IPS DF 6.9 (cell line): ENCODE measurements around the gene RAET1E.
"Not testable (repeated sequence)": the region's sequence is repeated elsewhere in the genome, so short reads cannot be mapped to it uniquely, and the experiment has no call there.

Experiments used
- DNase-seq: peaks from one replicate; pipeline ENCODE4 v3.0.0-alpha.2; 2013; ENCODE audit warnings: low read depth, low spot score
- H3K27ac ChIP-seq: one replicate; pipeline ENCODE4 v1.5.1; 2013; ENCODE audit warnings: low read length, control low read depth
- H3K27me3 ChIP-seq: 2 replicates; pipeline ENCODE4 v1.6.1; 2013; ENCODE audit warnings: mild to moderate bottlenecking, low read length; ENCODE audit not compliant: control insufficient read depth, insufficient read depth
- H3K36me3 ChIP-seq: 2 replicates; pipeline ENCODE4 v1.6.1; 2013; ENCODE audit warnings: low read length; ENCODE audit not compliant: control insufficient read depth, insufficient read depth
- H3K4me1 ChIP-seq: 2 replicates; pipeline ENCODE4 v1.6.1; 2013; ENCODE audit warnings: low read length; ENCODE audit not compliant: control insufficient read depth, insufficient read depth
- H3K4me3 ChIP-seq: 2 replicates; pipeline ENCODE4 v1.5.1; 2013; ENCODE audit warnings: mild to moderate bottlenecking, low read length
- H3K9me3 ChIP-seq: 2 replicates; pipeline ENCODE4 v1.6.1; 2013; ENCODE audit warnings: low read length, inconsistent platforms; ENCODE audit not compliant: control insufficient read depth, insufficient read depth
- WGBS: extraction: QIAGEN DNeasy Blood & Tissue Kit; methylation state at CpG from one replicate; pipeline ENCODE4 v1.1.7; 2013; ENCODE audit warnings: mixed read lengths, missing lambda C conversion rate; ENCODE audit not compliant: insufficient read length, insufficient coverage; 5-methylcytosine and 5-hydroxymethylcytosine counted together

RAET1E gene

DNA sequence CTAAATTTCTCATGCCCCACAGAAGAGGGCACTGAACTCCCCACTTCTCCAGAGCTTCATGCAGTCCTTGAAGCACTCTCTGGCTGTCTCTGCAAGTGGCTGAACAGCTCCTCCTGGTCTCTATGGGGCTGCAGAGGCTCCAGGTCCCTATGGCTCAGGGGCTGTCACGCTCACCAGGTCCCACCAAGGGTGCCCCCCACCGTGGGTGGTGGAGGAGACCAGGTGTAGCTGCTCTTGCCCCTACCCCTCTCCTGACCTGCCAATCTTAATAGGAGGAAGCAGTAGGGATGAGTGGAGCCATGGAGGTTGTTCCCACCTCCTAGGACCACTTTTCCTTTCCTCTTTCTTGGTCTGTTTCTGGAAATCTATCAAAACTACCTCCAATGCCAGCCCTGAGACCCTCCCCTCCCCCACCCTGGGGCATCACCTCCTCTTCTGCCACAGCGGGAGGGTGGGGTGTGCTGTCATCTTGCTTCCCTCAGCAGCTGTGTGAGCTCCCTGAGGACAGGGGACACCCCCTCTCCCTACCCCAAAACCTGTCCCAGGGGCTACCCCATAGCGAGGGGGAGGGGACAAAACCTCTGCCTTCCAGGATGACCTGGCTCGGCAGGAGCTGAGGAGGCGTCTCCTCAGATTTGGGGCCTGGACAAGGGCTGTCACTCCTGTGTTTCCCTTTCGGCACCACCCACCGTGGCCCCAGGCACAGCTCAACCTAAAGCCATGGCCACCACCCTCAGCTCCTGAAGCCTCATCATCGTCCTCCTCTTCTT, 12.0 kb upstream of the RAET1E start:
- H3K4me3 ChIP-seq = no peak overlapping the region
- WGBS = no CpG with 5 or more reads among the region's 9 CpGs
- H3K9me3 ChIP-seq = peaks cover 2% of the 10 kb centered on the region
- H3K36me3 ChIP-seq = no peaks in the 10 kb centered on the region
- no peak overlapping the region for H3K27ac ChIP-seq
- DNase-seq = no peak
- H3K4me1 ChIP-seq = no peaks in the 10 kb centered on the region
- H3K27me3 ChIP-seq = no peaks in the 10 kb centered on the region

GRCh38 chr6:149908480-149908879, 10.6 kb upstream of the RAET1E start:
- H3K4me3 ChIP-seq, H3K36me3 ChIP-seq, H3K4me1 ChIP-seq, H3K27ac ChIP-seq, DNase-seq, H3K9me3 ChIP-seq, H3K27me3 ChIP-seq: not testable (repeated sequence)
- WGBS = no CpG with 5 or more reads among the region's 4 CpGs

DNA sequence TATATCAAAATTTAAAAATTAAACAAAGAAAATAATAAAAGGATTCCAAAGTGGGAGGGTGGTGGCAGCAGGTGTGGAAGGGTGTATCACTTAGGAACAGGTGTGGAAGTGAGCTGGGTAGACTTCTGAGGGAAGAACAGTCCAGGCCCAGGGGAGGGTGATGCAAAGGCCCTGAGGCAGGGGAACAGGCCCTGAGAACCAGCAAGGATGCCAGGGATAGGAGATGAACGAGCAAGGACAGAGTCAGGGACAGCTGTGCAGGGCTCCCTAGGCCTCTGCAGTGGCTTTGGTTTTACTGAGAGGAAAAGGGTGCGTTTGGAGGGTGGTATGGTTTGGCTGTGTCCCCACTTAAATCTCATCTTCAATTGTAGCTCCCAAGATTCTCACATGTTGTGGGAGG, 9.4 kb upstream of the RAET1E start:
- Histone ChIP-seq H3K4me3 (no peak overlapping the region), H3K4me1 (0 out of 2 replicates have a peak, but pooled peaks cover 2% of the 10 kb centered on the region), H3K27ac (no peak overlapping the region), H3K27me3 (no peaks in the 10 kb centered on the region), H3K9me3 (peaks cover 2% of the 10 kb centered on the region), H3K36me3 (no peaks in the 10 kb centered on the region)
- WGBS = no CpG with 5 or more reads among the region's 2 CpGs
- no peak for DNase-seq

DNA sequence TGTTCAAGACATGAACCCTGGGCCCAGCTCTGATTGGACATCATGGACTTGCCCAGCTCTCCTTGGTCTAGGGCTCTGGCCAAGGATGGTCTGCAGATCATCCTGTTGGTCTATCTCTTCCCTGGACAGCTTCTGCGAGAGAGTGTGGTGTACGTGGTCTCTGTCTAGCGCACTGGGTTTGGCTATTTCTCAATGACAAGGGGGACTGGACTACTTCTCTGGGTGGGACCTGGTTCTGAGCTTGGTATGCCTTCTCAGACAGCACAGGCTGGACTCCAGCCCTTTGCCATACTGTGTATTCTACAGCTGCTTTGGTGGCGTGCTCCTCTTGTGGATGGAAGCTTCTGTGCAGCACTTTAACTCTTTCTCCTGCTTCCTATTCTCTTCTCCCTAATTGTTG, 8.5 kb upstream of the RAET1E start:
- Histone ChIP-seq H3K27me3 (no peaks in the 10 kb centered on the region), H3K4me3 (no peak overlapping the region)
- DNase-seq = no peak

DNA sequence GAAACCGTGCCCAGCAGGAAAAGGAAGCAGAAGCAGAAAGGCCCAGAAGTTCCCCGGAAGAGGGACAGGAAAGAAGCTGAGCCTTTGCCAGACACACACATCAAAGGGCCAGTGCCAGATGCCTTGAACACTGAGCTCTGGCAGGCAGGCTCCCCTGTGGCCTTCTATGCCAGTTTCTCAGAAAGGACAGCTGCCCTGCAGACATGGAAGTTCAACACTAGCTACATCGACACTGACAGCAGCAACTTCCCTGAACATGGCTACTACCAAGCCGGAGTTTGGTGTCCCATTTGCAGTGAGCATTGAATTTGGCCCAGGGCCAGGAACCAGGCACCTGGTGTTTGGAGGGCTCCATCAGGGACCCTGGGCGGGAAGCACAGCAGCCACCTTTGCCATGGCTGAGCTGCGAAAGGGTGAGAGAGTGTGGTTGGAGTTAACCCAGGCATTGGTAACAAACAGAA, 8.0 kb upstream of the RAET1E start:
- Histone ChIP-seq H3K27ac (no peak overlapping the region), H3K4me1 (0 out of 2 replicates have a peak, but pooled peaks cover 2% of the 10 kb centered on the region), H3K27me3 (no peaks in the 10 kb centered on the region), H3K36me3 (no peaks in the 10 kb centered on the region), H3K4me3 (no peak overlapping the region), H3K9me3 (peaks cover 2% of the 10 kb centered on the region)
- no peak for DNase-seq
- WGBS = no CpG with 5 or more reads among the region's 6 CpGs

More for the DNA sequence above, 8.5 kb upstream of the RAET1E start:
- Histone ChIP-seq H3K4me1 (0 out of 2 replicates have a peak, but pooled peaks cover 2% of the 10 kb centered on the region), H3K36me3 (no peaks in the 10 kb centered on the region), H3K27ac (no peak overlapping the region), H3K9me3 (peaks cover 2% of the 10 kb centered on the region)
- no CpG with 5 or more reads among the region's 4 CpGs for WGBS

GRCh38 chr6:149905371-149905910, 7.5 kb upstream of the RAET1E start:
- H3K36me3 ChIP-seq = no peaks in the 10 kb centered on the region
- DNase-seq = no peak
- peaks cover 2% of the 10 kb centered on the region for H3K9me3 ChIP-seq
- no CpG with 5 or more reads among the region's 18 CpGs for WGBS
- H3K4me3 ChIP-seq = no peak overlapping the region; the same call in 1 of the 2 replicates
- H3K4me1 ChIP-seq = 0 out of 2 replicates have a peak, but pooled peaks cover 2% of the 10 kb centered on the region
- H3K27ac ChIP-seq = no peak overlapping the region
- H3K27me3 ChIP-seq = no peaks in the 10 kb centered on the region

GRCh38 chr6:149904661-149905370, 6.9 kb upstream of the RAET1E start:
- Histone ChIP-seq H3K27me3 (no peaks in the 10 kb centered on the region), H3K4me1 (0 out of 2 replicates have a peak, but pooled peaks cover 2% of the 10 kb centered on the region), H3K27ac (no peak overlapping the region)

DNA sequence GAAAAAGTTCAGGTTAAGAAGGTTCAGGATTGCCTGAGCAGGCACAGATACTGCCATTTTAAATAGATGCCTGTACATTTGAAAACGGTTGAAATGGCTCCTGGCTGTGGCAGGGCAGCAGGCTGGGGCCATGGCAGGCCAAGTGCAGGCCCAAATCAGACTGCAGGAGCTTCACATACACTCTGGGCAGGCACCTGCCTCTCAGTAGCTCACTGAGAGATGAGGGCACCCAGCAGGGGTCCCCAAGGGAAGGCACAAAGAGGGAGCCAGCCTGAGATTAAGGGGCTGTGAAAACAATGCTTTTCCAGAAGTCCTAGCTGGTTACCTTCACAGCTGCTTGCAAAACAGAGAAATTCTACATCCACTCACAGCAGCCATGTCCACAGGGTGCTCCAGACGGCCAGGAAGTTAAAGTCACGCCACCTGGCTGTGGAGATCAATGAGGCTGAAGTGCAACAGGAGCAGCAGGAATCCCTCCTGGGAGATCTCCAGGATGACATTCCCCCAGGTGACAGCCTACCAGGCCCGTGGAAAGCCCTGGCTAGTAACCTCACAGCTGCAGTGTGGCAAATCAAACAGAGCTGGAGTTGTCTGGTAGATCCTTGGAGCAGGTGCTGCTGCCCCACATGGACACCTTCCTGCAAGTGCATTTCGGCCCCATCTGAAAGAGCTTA, 6.2 kb upstream of the RAET1E start:
- DNase-seq = no peak
- H3K27ac ChIP-seq = no peak overlapping the region
- H3K4me1 ChIP-seq = 0 out of 2 replicates have a peak, but pooled peaks cover 2% of the 10 kb centered on the region
- peaks cover 2% of the 10 kb centered on the region for H3K9me3 ChIP-seq
- H3K36me3 ChIP-seq = no peaks in the 10 kb centered on the region
- no CpG with 5 or more reads among the region's 5 CpGs for WGBS
- H3K27me3 ChIP-seq = no peaks in the 10 kb centered on the region
- no peak overlapping the region for H3K4me3 ChIP-seq

More at GRCh38 chr6:149904661-149905370, 6.9 kb upstream of the RAET1E start:
- Histone ChIP-seq H3K9me3 (peaks cover 2% of the 10 kb centered on the region), H3K4me3 (no peak overlapping the region), H3K36me3 (no peaks in the 10 kb centered on the region)
- DNase-seq = no peak
- no CpG with 5 or more reads among the region's 13 CpGs for WGBS

- no peaks in the 10 kb centered on the region for H3K27me3 ChIP-seq
- H3K4me1 ChIP-seq = 0 out of 2 replicates have a peak, but pooled peaks cover 2% of the 10 kb centered on the region
- H3K9me3 ChIP-seq = no peaks in the 10 kb centered on the region
- no CpG with 5 or more reads among the region's 6 CpGs for WGBS
- no peaks in the 10 kb centered on the region for H3K36me3 ChIP-seq
- no peak overlapping the region for H3K27ac ChIP-seq
- no peak overlapping the region for H3K4me3 ChIP-seq
- no peak for DNase-seq
These were observed 3.7 kb upstream of the RAET1E start for GRCh38 chr6:149901444-149902140.
